GM18868 (cell line): Measurements from ENCODE around the gene SINHCAF.

Experiments
- ATAC-seq: cut with Tn5 transposase; IDR thresholded peaks from one replicate; pipeline ENCODE4 v1.9.1; 2021; ENCODE audit warnings: mild to moderate bottlenecking, moderate library complexity; ENCODE audit not compliant: unreplicated experiment

The SINHCAF gene

GRCh38 chr12:31337952-31338351 lies 12.0 kb upstream of the SINHCAF start:
- no peak for ATAC-seq

DNA sequence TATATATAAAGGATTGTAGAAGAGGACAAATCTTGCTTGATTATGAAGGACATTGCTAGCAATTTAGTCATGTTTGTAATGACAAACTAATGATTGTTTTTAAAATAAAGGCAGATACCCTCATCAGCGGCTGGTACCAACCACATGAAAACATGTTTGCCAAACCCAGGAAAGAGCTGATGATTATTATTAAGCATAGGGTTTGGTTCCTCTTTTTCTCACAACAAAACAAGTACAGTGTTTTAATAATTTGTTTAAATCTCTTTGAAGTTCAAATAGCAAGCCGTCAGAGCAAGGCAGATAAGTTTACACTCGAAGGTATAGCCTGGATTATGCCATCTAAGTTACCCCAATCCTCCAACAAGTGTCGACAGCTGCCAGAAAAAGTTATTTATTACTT lies 5.3 kb upstream of the SINHCAF start:
- ATAC-seq: peak; percentile 73

GRCh38 chr12:31326736-31327659 lies 1.0 kb upstream of the SINHCAF start:
- ATAC-seq: no peak

GRCh38 chr12:31325524-31325875 lies 450 bp downstream of the SINHCAF start:
- no peak for ATAC-seq

GRCh38 chr12:31324845-31325523 lies 966 bp downstream of the SINHCAF start:
- ATAC-seq: no peak

DNA sequence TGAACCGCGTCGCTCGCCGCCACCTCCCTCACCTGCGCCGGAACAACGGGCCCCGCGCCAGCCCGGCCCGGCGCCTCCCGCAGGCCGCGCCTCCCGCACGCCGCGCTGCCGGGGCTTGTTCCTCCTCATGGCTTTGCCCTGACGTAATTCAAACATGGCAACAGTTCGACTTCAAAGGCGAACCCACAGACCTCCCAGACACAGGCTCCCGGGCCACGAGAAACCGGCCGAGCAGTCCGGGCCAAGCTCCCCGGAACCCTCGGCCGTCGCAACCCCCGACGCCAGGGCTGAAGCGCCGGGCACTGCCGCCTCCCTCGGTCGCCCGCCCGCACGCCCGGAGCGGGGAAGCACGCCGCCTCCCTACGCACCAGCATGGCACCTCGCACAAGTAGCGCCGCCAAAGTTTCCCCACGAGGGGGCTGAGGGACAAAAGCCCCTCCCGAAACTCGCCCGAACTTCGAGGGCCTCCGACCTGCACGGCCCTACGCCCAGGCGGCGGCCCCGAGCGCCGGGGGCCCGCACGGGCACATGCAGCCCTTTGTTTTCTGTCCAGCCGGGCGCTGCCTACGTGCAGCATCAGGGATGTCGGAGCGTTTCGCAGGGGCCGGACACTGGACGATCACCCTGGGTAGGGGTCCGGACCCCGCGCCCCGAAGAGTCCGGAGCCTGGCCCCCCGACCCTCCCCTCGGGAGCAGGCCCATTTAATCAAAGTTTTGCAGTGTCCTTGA lies 1.7 kb downstream of the SINHCAF start:
- peak; percentile 37 for ATAC-seq

GRCh38 chr12:31323391-31324115 lies 2.4 kb downstream of the SINHCAF start:
- peak; percentile 21 for ATAC-seq

- ATAC-seq: no peak
Observed at GRCh38 chr12:31322801-31323207, 3.1 kb downstream of the SINHCAF start.

DNA sequence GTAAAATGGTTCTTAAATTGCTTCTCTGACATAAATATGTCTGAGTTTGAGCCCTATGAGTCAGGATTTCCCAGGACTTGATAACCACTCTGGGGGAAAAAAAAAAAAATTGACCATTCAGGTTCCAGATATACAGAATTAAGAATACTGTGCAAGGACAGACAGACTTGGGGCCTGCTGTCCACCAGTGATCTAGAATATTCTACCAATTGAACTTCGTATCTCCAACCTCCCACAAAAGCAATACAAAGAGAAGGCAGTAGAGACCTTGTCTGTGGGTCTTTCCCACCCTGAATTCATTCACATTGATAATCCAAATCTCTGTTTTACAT lies 4.1 kb downstream of the SINHCAF start:
- ATAC-seq: no peak

DNA sequence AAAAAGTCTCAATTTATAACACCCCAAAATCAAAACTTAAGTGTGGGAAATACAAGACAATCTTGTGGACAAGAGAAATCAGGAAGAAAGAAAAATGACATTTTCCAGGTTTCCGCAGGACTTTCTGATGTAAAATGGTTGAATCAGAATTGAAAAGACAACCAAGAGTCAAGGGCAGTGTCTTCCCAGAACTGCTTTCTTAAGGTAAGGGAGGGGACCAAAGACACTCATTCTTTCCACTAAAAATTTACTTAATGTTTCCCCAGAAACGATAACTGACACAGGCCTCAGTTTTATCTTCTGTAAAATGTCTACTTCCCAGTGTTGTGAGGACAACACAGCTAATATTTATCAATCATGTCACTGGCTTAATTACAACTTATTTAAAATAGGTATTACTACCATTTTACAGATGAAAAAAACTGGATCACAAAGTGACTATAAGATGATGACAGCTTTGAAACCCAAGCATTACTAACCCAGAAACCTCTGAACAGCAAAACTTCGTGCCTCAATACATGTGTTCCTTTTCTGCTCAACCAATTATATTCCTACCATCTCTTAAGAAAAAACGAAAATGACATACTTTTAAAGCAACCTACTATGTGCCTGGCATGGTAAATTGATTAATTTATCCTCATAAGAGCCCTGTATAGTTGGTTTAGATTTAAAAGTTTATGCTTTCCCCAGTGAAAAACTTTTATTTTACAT lies 4.6 kb downstream of the SINHCAF start:
- ATAC-seq: no peak

DNA sequence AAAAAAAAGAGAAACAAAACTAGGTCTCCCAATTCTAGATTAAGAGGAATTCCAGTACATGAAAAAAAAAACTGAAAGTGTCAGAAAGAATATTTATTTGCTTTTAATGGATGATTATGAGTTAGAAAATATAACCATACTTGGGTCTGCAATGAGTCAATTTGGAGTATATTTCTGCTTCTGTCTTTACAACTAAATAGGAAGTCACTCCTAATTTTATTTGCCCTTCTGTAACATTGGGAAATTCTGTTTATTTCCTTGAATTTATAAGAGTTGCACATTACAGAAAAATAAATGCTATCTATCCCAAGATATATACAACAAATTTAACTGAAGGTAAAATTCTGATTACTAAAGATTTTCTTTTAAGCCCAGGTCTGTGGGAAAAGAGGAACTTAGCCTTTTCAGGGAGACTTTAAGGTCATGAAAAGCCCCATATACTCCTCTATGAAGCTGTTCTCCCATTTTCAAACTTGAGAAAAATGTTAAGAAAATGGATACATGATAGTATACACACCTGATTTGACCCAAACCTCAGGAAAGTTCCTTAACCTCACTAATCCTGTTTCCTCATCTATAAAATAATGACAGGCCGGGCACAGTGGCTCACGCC lies 7.2 kb downstream of the SINHCAF start:
- ATAC-seq: no peak

GRCh38 chr12:31317471-31318395 lies 8.2 kb downstream of the SINHCAF start:
- no peak for ATAC-seq

GRCh38 chr12:31316891-31317290 lies 9.1 kb downstream of the SINHCAF start:
- ATAC-seq: peak; percentile 46

DNA sequence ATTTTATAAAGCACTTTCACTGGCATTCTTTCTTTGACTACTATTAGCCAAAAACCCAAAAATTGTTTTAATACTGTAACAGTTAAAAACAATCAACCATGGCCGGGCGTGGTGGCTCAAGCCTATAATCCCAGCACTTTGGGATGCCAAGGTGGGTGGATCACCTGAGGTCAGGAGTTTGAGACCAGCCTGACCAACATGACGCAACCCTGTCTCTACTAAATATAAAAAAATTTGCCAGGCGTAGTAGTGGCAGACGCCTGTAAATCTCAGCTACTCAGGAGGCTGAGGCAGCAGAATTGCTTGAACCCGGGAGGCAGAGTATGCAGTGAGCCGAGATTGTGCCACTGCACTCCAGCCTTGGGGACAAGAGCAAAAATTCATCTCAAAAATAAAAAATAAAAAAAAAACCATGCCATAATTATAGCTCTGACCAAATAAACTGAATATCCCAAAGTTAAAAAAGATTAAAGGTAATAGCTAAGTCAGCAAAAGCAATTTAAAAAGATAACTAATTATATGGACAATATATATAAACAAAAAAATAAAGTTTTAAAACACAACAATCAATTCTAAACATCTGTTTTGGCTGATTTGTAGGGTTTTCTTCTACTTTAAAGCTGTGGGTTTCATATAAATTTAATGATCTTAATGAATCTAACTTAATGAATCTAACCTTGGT lies 10.0 kb downstream of the SINHCAF start:
- ATAC-seq: no peak

- no peak for ATAC-seq
Observed at GRCh38 chr12:31315044-31315715, 10.8 kb downstream of the SINHCAF start.

- ATAC-seq: no peak
Observed at GRCh38 chr12:31312431-31312830, 13.5 kb downstream of the SINHCAF start.

GRCh38 chr12:31311634-31312258 lies 14.2 kb downstream of the SINHCAF start:
- no peak for ATAC-seq
